ENCODE measurements around the gene KRTAP27-1. TPM values are rescaled to one million over a fixed set of nuclear protein-coding genes. Genes with fewer than 3 reads are reported as not detected.

KRTAP27-1 gene
- total RNA-seq, 1 donor from 2014 or later, result not detected

DNA sequence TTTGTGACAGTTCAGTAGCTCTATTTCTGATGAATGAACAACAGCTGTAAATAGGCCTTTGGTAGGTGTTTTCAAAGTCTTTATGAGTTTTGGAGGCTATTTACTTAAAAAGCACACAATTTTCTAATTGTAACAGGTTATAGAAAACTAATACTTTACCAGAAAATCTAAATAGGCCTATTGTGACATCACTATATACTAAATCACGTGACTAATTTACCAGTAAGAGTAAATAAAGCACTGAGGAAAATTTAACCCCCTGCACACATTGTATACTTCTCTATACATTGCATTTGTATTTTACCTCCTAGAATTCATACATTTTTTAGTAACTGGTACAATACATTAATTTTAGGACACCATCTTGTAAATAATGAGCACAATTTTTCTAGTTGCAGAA is 32.4 kb downstream of the KRTAP27-1 start:
- no peak overlapping the region for H3K27ac ChIP-seq (replicated peaks)
- H3K4me3 ChIP-seq, result no peak overlapping the region
- H3K36me3 ChIP-seq, result no peaks in the 10 kb centered on the region
- DNase-seq, result no peak
- intact Hi-C loops (cut with micrococcal nuclease), result no loop called here
- peaks cover 22% of the 10 kb centered on the region for H3K9me3 ChIP-seq (replicated peaks)
- no peaks in the 10 kb centered on the region for H3K27me3 ChIP-seq (ENCODE audit: low read depth)
- TF ChIP-seq CTCF (IDR thresholded peaks at IDR 0.05; ENCODE audit: borderline replicate concordance), result no peak
- H3K4me1 ChIP-seq, result no peaks in the 10 kb centered on the region

DNA sequence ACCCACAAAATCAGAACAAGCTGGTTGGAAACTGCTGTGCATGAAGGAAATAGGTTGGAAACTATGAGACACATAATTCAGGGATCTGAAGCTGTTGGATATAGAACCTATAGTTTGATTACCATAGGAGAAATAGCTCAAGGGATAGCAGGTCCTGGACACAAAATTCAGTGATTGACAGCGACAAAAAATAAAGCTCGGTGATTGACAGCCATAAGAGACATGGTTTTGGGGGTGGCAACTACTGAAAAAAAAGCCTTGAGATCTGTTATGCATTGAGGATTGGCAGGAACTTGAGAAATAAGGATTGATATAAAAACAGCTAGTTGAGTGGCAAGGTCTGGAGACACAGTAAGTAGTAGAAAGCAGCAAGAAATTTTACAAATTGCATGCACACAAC is 48.3 kb downstream of the KRTAP27-1 start, which contains the start of gene KRTAP25-1:
Gene KRTAP25-1, minus strand, starts transcription at position 300 of the 400 bp plus-strand sequence. Its CDS starts 24 bp downstream, at position 276.
- TF ChIP-seq CTCF (IDR thresholded peaks at IDR 0.05; ENCODE audit: borderline replicate concordance), result no peak
- Histone ChIP-seq H3K9me3 (replicated peaks) (no peaks in the 10 kb centered on the region), H3K27ac (replicated peaks) (no peak within 1 kb of the TSS), H3K36me3 (no peaks in the 10 kb centered on the region), H3K27me3 (ENCODE audit: low read depth) (no peaks in the 10 kb centered on the region), H3K4me1 (no peaks in the 10 kb centered on the region), H3K4me3 (no peak within 1 kb of the TSS)
- DNase-seq, result no peak
- intact Hi-C loops (cut with micrococcal nuclease), result no loop called here

Small RNA genes lying within 50 kb of the gene (microRNA-seq; reads per million reads assigned to microRNA genes)
- not detected for gene MIR4327

Other genes starting within 250 kb of the KRTAP27-1 start
- not detected for gene CLDN17, start 170.9 kb downstream of the KRTAP27-1 start, total RNA-seq
- not detected for gene CLDN8, start 121.6 kb downstream of the KRTAP27-1 start, total RNA-seq
- gene KRTAP24-1, start 54.7 kb downstream of the KRTAP27-1 start, total RNA-seq, result not detected
- gene KRTAP25-1, start 48.2 kb downstream of the KRTAP27-1 start, total RNA-seq, result not detected
- not detected for gene KRTAP26-1, start 17.4 kb downstream of the KRTAP27-1 start, total RNA-seq
- gene KRTAP23-1, start 10.9 kb upstream of the KRTAP27-1 start, total RNA-seq, result not detected
- gene KRTAP13-2, start 34.6 kb upstream of the KRTAP27-1 start, total RNA-seq, result not detected
- not detected for gene KRTAP13-1, start 58.3 kb upstream of the KRTAP27-1 start, total RNA-seq
- gene KRTAP13-3, start 88.2 kb upstream of the KRTAP27-1 start, total RNA-seq, result not detected
- gene KRTAP13-4, start 92.5 kb upstream of the KRTAP27-1 start, total RNA-seq, result not detected
- gene KRTAP15-1, start 102.6 kb upstream of the KRTAP27-1 start, total RNA-seq, result not detected
- not detected for gene KRTAP19-1, start 142.7 kb upstream of the KRTAP27-1 start, total RNA-seq
- gene KRTAP19-2, start 149.7 kb upstream of the KRTAP27-1 start, total RNA-seq, result not detected
- gene KRTAP19-3, start 154.3 kb upstream of the KRTAP27-1 start, total RNA-seq, result not detected
- not detected for gene KRTAP19-4, start 159.5 kb upstream of the KRTAP27-1 start, total RNA-seq
- not detected for gene KRTAP19-5, start 164.4 kb upstream of the KRTAP27-1 start, total RNA-seq
- not detected for gene KRTAP19-6, start 204.2 kb upstream of the KRTAP27-1 start, total RNA-seq
- not detected for gene KRTAP19-7, start 223.6 kb upstream of the KRTAP27-1 start, total RNA-seq

Measured in left ventricle myocardium inferior (tissue), 1 donor.